Measurements from ENCODE around the gene WWTR1.

WWTR1 gene

GRCh38 chr3:149473357-149474249, 184.2 kb downstream of the WWTR1 start:
- no peak for DNase-seq (ENCODE audit: low spot score)

GRCh38 chr3:149472030-149472797, 185.6 kb downstream of the WWTR1 start:
- no peak for DNase-seq (ENCODE audit: low spot score)

GRCh38 chr3:149470381-149470780, 187.4 kb downstream of the WWTR1 start:
- no peak for DNase-seq (ENCODE audit: low spot score)

GRCh38 chr3:149468504-149469212, 189.2 kb downstream of the WWTR1 start:
- DNase-seq (ENCODE audit: low spot score): no peak
